Hepatocyte (in vitro differentiated cells): ENCODE results near the gene KIAA0319L.

Experiments
- EZH2 ChIP-seq: fragments of 200-600 bp; sonication (generic); IDR thresholded peaks from 2 replicates; pipeline ENCODE4 v1.6.1; 2016; ENCODE audit warnings: antibody characterized with exemption, mild to moderate bottlenecking, borderline replicate concordance
- EZH2phosphoT487 ChIP-seq: fragments of 200-600 bp; sonication (generic); IDR thresholded peaks from one replicate; pipeline ENCODE4 v1.6.1; 2018; ENCODE audit warnings: antibody characterized with exemption, mild to moderate bottlenecking, low read depth, moderate library complexity; ENCODE audit not compliant: unreplicated experiment, severe bottlenecking
- TF ChIP-seq, protein P1 (sequence below): fragments of 200-600 bp; sonication (generic); IDR thresholded peaks from 2 replicates; pipeline ENCODE4 v1.5.1; 2016; ENCODE audit warnings: antibody characterized with exemption, mild to moderate bottlenecking; ENCODE audit not compliant: poor library complexity

DNA sequence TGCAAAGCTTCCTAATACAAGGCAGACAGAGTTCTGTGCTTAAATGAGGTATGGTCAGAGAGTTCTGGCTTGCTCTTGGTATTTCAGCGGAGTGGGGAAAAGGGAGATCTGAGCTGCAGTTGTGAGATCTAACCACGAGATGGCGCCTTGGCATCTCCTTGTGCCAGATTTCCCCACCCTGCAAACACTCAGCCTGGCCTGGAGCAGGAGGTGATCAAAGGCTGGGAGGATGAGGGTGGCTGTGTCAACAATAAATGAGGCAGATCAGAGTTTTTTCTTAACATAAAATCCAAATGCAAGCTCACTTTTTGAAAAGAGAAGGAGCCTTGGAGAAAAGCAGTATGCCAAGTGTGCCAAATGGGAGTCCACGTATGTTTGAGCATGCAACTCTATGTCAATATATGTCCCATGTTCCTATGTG is 11.8 kb upstream of the KIAA0319L start:
- TF ChIP-seq, protein P1, sequence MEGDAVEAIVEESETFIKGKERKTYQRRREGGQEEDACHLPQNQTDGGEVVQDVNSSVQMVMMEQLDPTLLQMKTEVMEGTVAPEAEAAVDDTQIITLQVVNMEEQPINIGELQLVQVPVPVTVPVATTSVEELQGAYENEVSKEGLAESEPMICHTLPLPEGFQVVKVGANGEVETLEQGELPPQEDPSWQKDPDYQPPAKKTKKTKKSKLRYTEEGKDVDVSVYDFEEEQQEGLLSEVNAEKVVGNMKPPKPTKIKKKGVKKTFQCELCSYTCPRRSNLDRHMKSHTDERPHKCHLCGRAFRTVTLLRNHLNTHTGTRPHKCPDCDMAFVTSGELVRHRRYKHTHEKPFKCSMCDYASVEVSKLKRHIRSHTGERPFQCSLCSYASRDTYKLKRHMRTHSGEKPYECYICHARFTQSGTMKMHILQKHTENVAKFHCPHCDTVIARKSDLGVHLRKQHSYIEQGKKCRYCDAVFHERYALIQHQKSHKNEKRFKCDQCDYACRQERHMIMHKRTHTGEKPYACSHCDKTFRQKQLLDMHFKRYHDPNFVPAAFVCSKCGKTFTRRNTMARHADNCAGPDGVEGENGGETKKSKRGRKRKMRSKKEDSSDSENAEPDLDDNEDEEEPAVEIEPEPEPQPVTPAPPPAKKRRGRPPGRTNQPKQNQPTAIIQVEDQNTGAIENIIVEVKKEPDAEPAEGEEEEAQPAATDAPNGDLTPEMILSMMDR: peak; percentile 88
- TF ChIP-seq EZH2: no peak
- TF ChIP-seq EZH2phosphoT487: no peak
